Mucosa of stomach (tissue), 1 donor: Measurements from ENCODE around the gene F5.

Experiments
- H3K27me3 ChIP-seq: one replicate; pipeline ENCODE4 v1.7.0; 2013; ENCODE audit warnings: mild to moderate bottlenecking, low read length; ENCODE audit not compliant: control insufficient read depth, insufficient read depth
- H3K36me3 ChIP-seq: one replicate; pipeline ENCODE4 v1.7.0; 2013; ENCODE audit warnings: low read length; ENCODE audit not compliant: control insufficient read depth, insufficient read depth
- H3K4me1 ChIP-seq: one replicate; pipeline ENCODE4 v1.7.0; 2013; ENCODE audit warnings: mild to moderate bottlenecking, low read length; ENCODE audit not compliant: control insufficient read depth, insufficient read depth
- H3K4me3 ChIP-seq: one replicate; pipeline ENCODE4 v1.7.0; 2013; ENCODE audit warnings: low read length
- H3K9ac ChIP-seq: one replicate; pipeline ENCODE4 v1.7.0; 2013; ENCODE audit warnings: mild to moderate bottlenecking, low read length, moderate library complexity
- H3K9me3 ChIP-seq: one replicate; pipeline ENCODE4 v1.7.0; 2013; ENCODE audit warnings: mild to moderate bottlenecking, low read length, moderate library complexity; ENCODE audit not compliant: control insufficient read depth
- donor health status: Pancreatic carcinoma.

The F5 gene

DNA sequence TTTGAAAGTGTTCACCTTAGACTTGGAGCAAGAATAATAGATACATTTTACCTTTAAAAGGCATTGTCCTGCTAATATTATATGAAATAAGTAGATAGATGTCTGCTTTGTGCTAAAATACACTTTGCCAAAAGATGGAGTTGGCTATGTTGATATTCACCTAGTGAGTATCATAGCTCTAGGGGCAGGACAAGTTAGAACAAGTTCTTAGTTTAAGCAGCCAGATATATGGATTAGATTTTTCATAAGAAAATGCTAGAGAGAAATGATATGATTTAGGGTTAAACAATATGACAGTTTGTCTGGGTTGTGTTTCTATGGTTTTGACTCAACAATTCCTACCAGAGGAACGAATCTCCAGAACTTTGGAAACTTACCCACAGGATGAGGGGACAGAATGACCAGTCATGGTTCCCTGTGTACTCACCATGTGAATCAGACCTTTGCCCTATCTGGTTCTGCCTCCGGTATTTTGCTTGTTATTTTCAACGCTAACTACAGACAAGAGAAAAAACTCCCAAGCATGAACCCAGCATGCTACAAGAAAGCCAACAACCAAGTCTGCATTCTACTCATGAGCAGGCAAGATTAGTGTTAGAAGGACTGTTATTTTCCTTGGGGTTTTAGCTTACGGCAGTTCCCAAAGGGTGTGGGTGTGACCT lies 1.7 kb downstream of the F5 start:
- Histone ChIP-seq H3K9me3 (no peaks in the 10 kb centered on the region), H3K27me3 (no peaks in the 10 kb centered on the region), H3K4me3 (no peak overlapping the region), H3K36me3 (no peaks in the 10 kb centered on the region), H3K9ac (no peak overlapping the region), H3K4me1 (peaks cover 8% of the 10 kb centered on the region)

DNA sequence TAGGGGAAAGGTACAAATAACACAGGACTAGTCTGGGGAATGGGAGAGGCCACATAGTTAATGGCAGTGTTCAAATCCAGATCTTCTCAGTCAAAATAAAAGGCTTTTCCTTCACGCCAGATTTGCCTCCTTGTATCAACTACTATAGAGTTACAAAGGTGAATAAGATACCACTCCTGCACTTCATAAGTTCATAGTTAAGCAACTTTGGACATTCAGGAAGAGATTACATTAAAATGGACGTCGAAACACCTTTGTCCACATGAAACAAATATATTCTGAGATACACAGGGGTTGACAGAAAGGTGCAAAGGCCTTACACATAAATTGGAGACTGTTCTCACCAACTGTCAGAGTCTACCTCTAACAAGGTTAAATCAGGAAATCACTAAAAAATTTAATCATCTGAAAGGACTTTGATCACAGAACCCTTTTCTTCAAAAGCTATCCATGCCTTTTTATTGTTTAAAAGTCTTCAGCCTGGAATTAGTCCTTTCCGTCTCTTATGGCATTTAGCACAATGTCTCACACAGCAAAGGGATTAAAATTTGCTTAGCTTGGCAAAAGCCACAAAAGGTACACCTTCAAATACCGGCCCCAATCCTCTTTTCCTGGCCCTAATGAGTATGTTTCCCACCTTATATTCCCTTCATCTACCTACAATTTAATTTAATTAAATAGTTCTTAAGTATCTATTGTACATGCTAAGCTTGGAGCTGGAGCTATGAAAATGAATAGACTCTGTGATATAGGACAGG lies 8.1 kb downstream of the F5 start:
- H3K4me1 ChIP-seq, result peaks cover 22% of the 10 kb centered on the region
- no peak overlapping the region for H3K9ac ChIP-seq
- no peaks in the 10 kb centered on the region for H3K36me3 ChIP-seq
- H3K27me3 ChIP-seq, result no peaks in the 10 kb centered on the region
- no peaks in the 10 kb centered on the region for H3K9me3 ChIP-seq
- no peak overlapping the region for H3K4me3 ChIP-seq

DNA sequence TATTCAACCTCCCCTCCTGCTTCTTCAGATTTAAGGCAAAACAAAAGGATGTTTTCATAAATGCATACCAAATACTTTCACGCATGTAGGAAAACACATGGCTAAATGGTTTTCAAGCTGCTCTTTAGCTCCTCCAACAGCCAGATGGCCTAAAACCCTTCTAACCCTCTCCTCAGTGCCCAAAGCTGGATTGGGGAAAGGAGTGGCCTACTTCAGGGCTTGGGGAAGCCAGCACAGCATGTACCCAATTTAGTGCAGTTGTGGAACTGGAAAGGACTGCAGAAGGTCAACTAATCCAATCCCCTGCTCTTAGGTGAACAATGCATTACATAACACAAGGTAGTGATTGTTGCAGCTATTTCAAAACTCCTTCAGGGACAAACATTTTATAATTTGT lies 9.3 kb downstream of the F5 start:
- H3K36me3 ChIP-seq, result no peaks in the 10 kb centered on the region
- no peak overlapping the region for H3K4me3 ChIP-seq
- no peaks in the 10 kb centered on the region for H3K27me3 ChIP-seq
- H3K9me3 ChIP-seq, result no peaks in the 10 kb centered on the region
- no peak overlapping the region for H3K9ac ChIP-seq
- peaks cover 32% of the 10 kb centered on the region for H3K4me1 ChIP-seq

DNA sequence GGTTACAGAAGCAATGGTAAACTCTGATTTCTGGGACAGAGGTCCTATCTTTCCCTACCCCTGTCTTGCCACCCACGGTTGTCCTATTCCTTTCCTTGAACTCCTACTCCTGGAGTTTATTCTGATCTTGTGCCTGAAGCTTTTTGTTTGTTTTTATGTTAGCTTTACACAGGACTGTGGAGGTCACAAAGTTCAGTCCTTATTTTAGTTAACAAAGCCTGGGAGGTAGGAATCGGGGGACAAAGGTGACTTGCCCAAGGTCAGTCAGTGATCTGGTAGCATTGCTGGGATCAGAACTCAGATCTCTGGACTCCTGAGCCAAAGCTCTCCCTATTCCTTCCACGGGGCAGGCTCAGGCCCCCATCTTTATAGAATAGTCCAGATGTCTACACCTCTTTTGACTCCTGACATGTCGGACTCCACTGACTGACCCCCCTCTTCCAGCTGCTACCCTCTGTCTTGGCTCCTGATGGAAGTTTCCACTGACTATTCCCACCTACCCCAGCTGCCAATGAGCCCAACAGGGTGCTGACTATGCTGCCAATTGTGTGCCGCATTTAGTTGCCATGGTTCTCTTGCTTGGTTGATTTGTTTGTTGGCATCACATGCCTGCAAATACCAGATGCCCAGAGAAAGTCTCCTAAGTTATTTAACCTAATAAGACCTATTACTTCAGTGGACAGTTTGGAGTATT lies 9.9 kb downstream of the F5 start:
- no peak overlapping the region for H3K9ac ChIP-seq
- H3K4me1 ChIP-seq, result peaks cover 37% of the 10 kb centered on the region
- H3K27me3 ChIP-seq, result no peaks in the 10 kb centered on the region
- H3K4me3 ChIP-seq, result no peak overlapping the region
- no peaks in the 10 kb centered on the region for H3K36me3 ChIP-seq
- no peaks in the 10 kb centered on the region for H3K9me3 ChIP-seq

DNA sequence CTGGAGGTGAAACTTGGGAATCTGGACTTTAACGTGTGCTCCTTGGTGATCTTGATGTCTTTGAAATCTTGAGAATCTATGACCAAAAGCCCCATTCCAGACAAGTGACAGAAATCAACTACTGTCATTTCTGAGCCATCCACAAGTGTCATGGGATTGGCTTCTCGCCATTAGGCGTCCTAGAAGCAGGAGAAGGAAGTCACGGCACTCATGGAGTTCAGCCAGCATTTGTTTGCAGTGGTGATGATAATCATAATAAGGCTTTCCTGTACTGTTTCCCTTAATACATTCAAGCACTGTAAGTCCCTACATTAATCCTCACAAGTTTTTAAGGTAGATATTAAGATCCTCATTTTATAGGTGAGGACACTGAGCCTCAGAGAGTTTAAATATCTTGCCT lies 11.9 kb downstream of the F5 start:
- H3K27me3 ChIP-seq, result no peaks in the 10 kb centered on the region
- no peaks in the 10 kb centered on the region for H3K9me3 ChIP-seq
- no peaks in the 10 kb centered on the region for H3K36me3 ChIP-seq
- H3K9ac ChIP-seq, result no peak overlapping the region
- H3K4me1 ChIP-seq, result peaks cover 51% of the 10 kb centered on the region
- no peak overlapping the region for H3K4me3 ChIP-seq

DNA sequence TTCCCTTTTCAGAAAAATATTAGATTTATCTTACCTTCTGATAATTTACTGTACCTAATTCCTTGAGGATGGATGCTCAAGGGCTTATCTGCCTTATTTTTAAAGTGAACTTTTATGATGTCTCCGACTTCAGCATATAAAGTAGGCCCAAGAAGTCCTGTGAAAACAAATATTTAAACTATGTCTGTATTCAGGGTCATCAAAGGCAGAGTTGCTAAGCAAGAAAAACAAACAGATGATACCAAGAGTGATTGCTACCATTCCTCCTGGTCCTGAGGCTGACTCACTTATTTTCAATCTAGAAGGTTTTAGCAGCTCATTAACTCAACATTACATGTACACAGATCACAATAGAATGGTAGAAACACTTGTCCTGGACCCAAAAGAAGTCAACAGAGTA lies 14.1 kb downstream of the F5 start:
- Histone ChIP-seq H3K9me3 (no peaks in the 10 kb centered on the region), H3K36me3 (no peaks in the 10 kb centered on the region)

DNA sequence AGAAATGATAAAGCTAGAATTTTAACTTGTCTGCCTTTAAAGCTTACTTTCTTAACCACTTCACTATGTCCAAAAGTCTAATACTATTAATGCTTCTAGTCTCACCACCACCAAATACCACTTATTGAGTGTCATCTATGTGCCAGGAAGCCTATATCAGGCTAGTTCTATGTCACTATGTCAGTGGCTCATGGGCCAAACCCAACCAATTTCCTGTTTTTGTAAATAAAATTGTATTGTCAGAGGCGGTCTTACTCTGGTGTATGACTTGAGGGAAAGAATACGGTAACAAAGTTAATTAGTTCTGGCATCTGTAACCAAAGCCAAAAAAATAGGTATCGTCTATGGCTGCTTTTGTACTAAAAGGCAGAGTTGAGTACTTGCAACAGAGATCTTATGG lies 14.8 kb downstream of the F5 start:
- no peaks in the 10 kb centered on the region for H3K9me3 ChIP-seq
- H3K4me1 ChIP-seq, result peaks cover 57% of the 10 kb centered on the region
- no peaks in the 10 kb centered on the region for H3K36me3 ChIP-seq
- H3K9ac ChIP-seq, result no peak overlapping the region
- no peaks in the 10 kb centered on the region for H3K27me3 ChIP-seq
- H3K4me3 ChIP-seq, result no peak overlapping the region

More for the DNA sequence above, 14.1 kb downstream of the F5 start:
- no peak overlapping the region for H3K4me3 ChIP-seq
- H3K9ac ChIP-seq, result no peak overlapping the region
- H3K4me1 ChIP-seq, result peaks cover 56% of the 10 kb centered on the region
- no peaks in the 10 kb centered on the region for H3K27me3 ChIP-seq

DNA sequence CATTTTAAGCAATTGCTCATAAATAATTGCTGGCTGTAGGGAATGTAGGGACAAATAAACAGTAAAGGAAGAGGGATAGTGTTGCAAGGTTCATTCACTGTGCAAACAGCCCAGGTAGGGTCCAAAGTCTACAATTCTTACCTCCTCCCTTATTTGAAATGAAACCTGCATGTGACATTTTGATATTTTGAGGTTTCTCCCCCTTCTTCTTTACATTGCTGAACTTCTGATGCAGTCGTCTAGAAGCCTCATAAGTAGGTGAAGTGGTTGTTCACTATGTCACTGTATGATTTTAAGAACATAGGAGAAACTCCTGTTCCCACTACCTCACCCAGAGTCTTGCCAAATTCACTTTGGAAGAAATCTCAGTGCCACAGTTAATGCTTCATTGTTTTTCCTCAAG lies 16.1 kb downstream of the F5 start:
- no peaks in the 10 kb centered on the region for H3K27me3 ChIP-seq
- no peaks in the 10 kb centered on the region for H3K36me3 ChIP-seq
- H3K9ac ChIP-seq, result peak overlapping the region; percentile 30
- H3K9me3 ChIP-seq, result no peaks in the 10 kb centered on the region
- H3K4me3 ChIP-seq, result no peak overlapping the region
- H3K4me1 ChIP-seq, result peaks cover 66% of the 10 kb centered on the region

DNA sequence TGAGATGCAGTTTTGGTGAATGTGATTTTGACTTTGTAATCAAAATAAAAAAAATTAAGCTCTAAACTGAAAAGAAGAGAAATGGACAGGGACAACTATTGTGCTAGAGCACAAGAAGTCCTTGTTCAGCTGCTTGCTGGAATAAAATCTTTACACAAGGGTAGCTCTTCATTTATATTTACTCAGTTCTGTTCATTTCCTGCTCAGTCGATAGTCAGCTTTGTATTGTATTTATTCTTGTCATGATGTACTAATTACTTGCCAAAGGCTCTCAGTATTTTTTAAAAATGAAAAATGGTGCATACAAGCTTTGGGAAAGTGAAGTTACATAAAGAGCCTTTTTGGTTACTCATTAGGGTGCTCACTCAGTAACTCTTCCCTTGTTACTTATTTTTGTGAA lies 17.8 kb downstream of the F5 start:
- Histone ChIP-seq H3K27me3 (no peaks in the 10 kb centered on the region), H3K9ac (no peak overlapping the region), H3K9me3 (no peaks in the 10 kb centered on the region), H3K4me3 (no peak overlapping the region), H3K36me3 (no peaks in the 10 kb centered on the region), H3K4me1 (peaks cover 63% of the 10 kb centered on the region)

DNA sequence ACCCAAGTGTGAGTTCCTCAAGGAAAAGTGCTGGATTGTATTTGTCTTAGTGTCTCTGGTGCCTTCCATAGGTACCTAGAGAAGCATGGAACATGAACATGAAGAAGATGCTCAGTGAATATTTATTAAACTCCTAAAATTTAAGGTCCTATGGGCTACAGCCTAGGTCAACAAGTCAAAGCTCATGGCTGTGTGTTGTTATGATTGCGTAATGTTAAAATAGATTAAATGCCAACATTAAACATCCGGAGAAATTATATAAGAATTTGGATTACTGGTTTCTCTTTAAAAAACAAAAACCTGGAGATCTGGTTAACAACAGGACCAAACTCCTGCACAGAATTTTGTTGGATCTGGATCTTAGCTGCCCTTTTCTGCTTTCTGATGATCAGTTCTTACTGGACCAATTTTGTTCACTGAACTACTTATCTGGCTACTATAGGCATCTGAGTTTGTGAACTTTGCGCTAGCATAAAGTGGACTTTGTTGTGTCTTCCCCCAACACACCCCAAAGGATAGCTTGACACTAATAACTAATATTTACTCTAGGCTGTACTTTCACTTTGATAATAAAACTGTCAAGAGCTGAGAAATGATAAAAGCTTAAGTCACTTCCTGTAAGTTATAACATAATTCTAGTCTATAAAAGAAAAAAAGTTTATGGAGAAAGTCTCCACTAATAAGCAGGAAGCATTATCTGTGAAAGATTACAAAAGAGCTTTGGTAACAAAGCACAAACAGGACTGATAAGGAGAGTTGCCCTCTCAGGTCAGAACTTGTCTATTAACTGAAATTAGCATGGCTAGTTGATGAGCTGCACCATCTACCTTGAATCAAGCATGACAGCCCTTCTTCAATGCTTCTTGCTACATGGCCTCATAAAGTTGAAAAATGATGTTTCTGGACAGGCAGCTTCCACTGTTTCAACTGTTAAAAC lies 20.7 kb downstream of the F5 start:
- Histone ChIP-seq H3K36me3 (no peaks in the 10 kb centered on the region), H3K9me3 (no peaks in the 10 kb centered on the region), H3K4me3 (no peak overlapping the region), H3K9ac (no peak overlapping the region), H3K27me3 (no peaks in the 10 kb centered on the region), H3K4me1 (peaks cover 38% of the 10 kb centered on the region)

DNA sequence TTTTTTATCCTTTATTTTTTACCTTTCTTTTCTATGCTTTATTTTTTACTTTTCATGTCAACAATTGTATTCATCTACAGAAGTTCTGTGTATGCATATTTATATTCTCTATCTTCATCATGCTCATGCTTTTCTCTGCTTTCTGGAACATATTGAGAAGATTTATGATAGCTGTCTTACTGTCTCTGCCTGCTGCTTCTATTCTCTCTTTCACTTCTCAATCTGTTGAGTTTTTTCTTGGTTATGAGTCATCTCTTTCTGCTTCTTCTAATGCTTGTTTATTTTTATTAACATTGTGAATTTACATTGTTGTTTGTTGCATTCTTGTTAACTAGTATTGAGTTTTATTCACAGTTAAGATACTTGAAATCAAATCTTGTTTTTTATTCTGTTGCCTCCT lies 22.6 kb downstream of the F5 start:
- H3K4me3 ChIP-seq, result no peak overlapping the region
- H3K9me3 ChIP-seq, result no peaks in the 10 kb centered on the region
- no peaks in the 10 kb centered on the region for H3K36me3 ChIP-seq
- peaks cover 27% of the 10 kb centered on the region for H3K4me1 ChIP-seq
- H3K27me3 ChIP-seq, result no peaks in the 10 kb centered on the region
- H3K9ac ChIP-seq, result no peak overlapping the region
